Psoas muscle (tissue), 8 donors: Measurements from ENCODE around the gene ABCC1. TPM values are rescaled to one million over a fixed set of nuclear protein-coding genes. Genes with fewer than 3 reads are reported as not detected.

ENCODE experiments used
- ATAC-seq, 4 donors: fragments of 200-7000 bp; cut with Tn5 transposase; one replicate each; pipeline ENCODE4 v1.9.1; 2020; ENCODE audit warnings: moderate library complexity in 3 of 4, mild to moderate bottlenecking in 2 of 4
- DNase-seq, 2 donors: peaks; one replicate each; pipeline ENCODE4 v3.0.0-alpha.2; 2020
- H3K27ac ChIP-seq: fragments of 200-600 bp; one replicate; pipeline ENCODE4 v1.8.0; 2022
- H3K27me3 ChIP-seq, 3 donors: fragments of 200-600 bp in 1 of 3; one replicate each; pipeline versions ENCODE4 v1.6.1 to v1.8.0; 2013 to 2022; ENCODE audit warnings: low read length in 2 of 3, mild to moderate bottlenecking in 2 of 3, moderate library complexity in 1 of 3; ENCODE audit not compliant: insufficient read depth in 3 of 3
- H3K36me3 ChIP-seq, 2 donors: fragments of 200-600 bp in 1 of 2; one replicate each; pipeline versions ENCODE4 v1.6.1 to v1.8.0; 2013 to 2022; ENCODE audit warnings: low read depth in 1 of 2, mild to moderate bottlenecking in 1 of 2, moderate library complexity in 1 of 2; ENCODE audit not compliant: insufficient read depth in 1 of 2
- H3K4me1 ChIP-seq: fragments of 200-600 bp; one replicate; pipeline ENCODE4 v1.8.0; 2022
- H3K4me3 ChIP-seq: fragments of 200-600 bp; one replicate; pipeline ENCODE4 v1.8.0; 2022; ENCODE audit warnings: mild to moderate bottlenecking
- H3K9me3 ChIP-seq: fragments of 200-600 bp; one replicate; pipeline ENCODE4 v1.8.0; 2022
- WGBS, 3 donors: extraction: QIAGEN DNeasy Blood & Tissue Kit; methylation state at CpG; one replicate each; pipeline versions ENCODE4 v1.1.6 to v1.1.7; 2013; 5-methylcytosine and 5-hydroxymethylcytosine counted together
- intact Hi-C, 2 donors: fragments of 100-400 bp; cut with DNase I; formaldehyde crosslinking; loops; one replicate each; pipeline versions ENCODE4 v1.11.0 to v1.14.2; 2022
- polyA plus RNA-seq, 3 donors: library from polyadenylated mRNA; stranded (reverse); fragments of 200-250 nt; gene quantifications; one replicate each; pipeline ENCODE4 v1.2.3, GENCODE V29; 2013
- total RNA-seq, 4 donors: library from RNA; stranded (reverse); fragmentation: NEBNext Ultra II Directional in 2 of 4; extraction: Animal tissue kit (Norgen Biotek cat#: 25700) in 2 of 4; gene quantifications; one replicate each; pipeline versions ENCODE4 v1.2.1 to v1.2.4, GENCODE V29; 2021 to 2023
- TF ChIP-seq, protein P1 (sequence below): fragments of 200-600 bp; IDR thresholded peaks from one replicate; pipeline ENCODE4 v1.8.0; 2022; ENCODE audit warnings: antibody characterized with exemption
- donor health status: healthy with polysubstance abuse.
- donor health status: DM: no; HTN: no; CAD: no; lungs with moderate emphysema.
- donor health status: Bipolar disorder and iron deficiency.
- donor health status: healthy.
- donor health status: DM: yes; HTN: yes; CAD: no.
- donor health status: DM: no; HTN: no; CAD: no.
- donor health status: DM: no; HTN: no; CAD: no.
- donor health status: DM: yes; HTN: yes; CAD: no.

Gene ABCC1
- total and polyA plus RNA-seq, 7 donors = 7.4 to 36.5 (median 20.5) TPM

DNA sequence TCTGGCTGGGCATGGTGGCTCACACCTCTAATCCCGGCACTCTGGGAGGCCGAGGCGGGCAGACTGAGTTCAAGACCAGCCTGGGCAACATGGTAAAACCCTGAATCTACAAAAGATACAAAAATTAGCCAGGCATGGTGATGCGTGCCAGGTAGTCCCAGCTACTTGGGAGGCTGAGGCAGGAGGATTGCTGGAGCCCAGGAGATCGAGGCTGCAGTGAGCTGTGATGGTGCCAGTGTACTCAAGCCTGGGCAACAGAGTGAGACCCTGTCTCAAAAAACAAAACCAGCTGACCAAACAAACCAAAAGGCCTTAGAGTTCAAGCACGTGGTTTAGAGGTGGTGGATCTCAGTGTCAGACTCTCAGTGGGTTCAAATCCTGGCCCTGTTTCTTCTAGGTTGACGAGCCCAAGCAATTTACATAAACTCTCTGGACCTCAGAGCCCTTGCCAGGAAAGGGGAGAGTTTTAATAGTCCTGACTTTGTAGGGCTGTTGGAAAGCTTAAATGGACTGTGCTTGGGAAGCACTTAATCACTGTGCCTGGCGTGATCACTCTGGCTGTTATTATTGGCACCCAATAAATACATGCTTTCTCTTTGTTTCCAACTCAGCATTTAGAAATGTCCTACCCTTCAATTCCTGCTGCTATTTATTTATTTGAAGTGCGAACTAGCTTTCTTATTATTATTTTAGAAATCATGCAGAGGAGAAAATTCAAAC, 44.7 kb downstream of the ABCC1 start:
- ATAC-seq (no peak), DNase-seq (peak in 1 of 2 donors; percentile 38)
- Histone ChIP-seq H3K9me3 (no peaks in the 10 kb centered on the region), H3K36me3 (no peaks in the 10 kb centered on the region), H3K27me3 (no peaks in the 10 kb centered on the region), H3K27ac (peak overlapping the region; percentile 50), H3K4me1 (peaks cover 59% of the 10 kb centered on the region), H3K4me3 (no peak overlapping the region)
- 53 to 61% (median 58%) methylated on average over 9 of the region's 9 CpGs for whole genome bisulfite sequencing, 3 donors
- TF ChIP-seq, protein P1, sequence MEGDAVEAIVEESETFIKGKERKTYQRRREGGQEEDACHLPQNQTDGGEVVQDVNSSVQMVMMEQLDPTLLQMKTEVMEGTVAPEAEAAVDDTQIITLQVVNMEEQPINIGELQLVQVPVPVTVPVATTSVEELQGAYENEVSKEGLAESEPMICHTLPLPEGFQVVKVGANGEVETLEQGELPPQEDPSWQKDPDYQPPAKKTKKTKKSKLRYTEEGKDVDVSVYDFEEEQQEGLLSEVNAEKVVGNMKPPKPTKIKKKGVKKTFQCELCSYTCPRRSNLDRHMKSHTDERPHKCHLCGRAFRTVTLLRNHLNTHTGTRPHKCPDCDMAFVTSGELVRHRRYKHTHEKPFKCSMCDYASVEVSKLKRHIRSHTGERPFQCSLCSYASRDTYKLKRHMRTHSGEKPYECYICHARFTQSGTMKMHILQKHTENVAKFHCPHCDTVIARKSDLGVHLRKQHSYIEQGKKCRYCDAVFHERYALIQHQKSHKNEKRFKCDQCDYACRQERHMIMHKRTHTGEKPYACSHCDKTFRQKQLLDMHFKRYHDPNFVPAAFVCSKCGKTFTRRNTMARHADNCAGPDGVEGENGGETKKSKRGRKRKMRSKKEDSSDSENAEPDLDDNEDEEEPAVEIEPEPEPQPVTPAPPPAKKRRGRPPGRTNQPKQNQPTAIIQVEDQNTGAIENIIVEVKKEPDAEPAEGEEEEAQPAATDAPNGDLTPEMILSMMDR = no peak
- intact Hi-C loops = no loop called here

DNA sequence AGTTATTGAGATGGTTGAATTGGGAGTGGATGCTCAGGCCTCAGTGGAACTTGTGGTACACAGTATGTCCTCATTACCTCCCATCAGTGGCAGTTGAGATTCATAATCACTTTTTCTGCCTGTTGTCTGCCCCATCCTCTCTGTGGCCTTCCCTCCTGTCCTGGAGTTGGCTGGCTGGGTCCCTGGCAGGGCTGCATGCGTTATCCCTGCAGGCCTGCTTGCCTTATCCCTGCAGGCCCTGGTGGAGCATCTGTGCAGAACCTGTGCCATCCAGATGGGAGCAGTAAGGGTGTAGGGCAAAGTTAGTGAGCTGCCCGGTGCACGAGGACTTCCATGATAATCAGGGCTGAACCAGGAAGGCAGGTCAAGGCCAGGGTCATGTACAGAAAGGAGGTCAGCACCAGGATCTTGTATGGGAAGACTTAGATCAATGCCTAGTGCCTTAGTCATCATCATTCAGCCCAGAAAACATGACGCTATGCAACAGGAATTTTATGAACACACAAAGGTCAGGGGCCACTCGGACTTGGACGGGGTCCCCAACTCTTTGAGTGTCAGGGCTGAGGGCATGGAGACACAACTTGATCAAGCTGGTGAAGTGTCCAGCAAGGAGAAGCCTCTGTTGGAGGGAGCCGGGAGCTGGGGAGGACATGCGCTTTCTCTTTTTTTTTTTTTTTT, 47.2 kb downstream of the ABCC1 start:
- intact Hi-C loops = loop anchor here in 1 of 2 donors (5.0 kb wide), 1 partner anchor 44 kb away; no protein-coding TSS in a partner anchor
- H3K4me1 ChIP-seq = peaks cover 54% of the 10 kb centered on the region
- ATAC-seq = peak; percentile 66 to 78 (median 76)

DNA sequence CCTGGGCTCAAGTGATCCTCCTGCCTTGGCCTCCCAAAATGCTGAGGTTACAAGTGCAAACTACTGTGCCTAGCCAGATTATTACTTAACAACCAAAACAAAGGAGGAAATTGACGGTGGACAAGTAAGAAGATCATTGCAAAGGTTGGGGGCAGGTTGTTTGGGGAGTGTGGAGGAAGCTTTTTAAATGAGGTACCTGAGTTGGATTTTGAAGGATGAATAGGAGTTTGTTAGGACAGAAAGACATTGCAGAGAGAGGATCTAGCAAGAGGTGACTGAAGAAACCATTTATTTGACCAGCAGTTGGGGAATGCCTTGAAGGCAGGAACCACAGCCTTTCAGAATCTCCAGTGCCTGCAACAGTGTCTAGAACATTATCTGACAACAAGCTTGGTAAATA, 51.3 kb downstream of the ABCC1 start:
- ATAC-seq (no peak), DNase-seq (no peak)
- H3K9me3 ChIP-seq = no peaks in the 10 kb centered on the region
- H3K4me1 ChIP-seq = peaks cover 44% of the 10 kb centered on the region
- TF ChIP-seq, protein P1 = no peak
- no peaks in the 10 kb centered on the region for H3K27me3 ChIP-seq
- no peaks in the 10 kb centered on the region for H3K36me3 ChIP-seq
- 90 to 97% (median 95%) methylated on average over 1 of the region's 1 CpG for WGBS, 3 donors
- intact Hi-C loops = loop anchor here in 1 of 2 donors (10.0 kb wide), 1 partner anchor 54 kb away; no protein-coding TSS in a partner anchor
- H3K27ac ChIP-seq = no peak overlapping the region
- H3K4me3 ChIP-seq = no peak overlapping the region

More for the DNA sequence above, 47.2 kb downstream of the ABCC1 start:
- Histone ChIP-seq H3K27ac (peak overlapping the region; percentile 82), H3K9me3 (no peaks in the 10 kb centered on the region), H3K4me3 (no peak overlapping the region), H3K27me3 (no peaks in the 10 kb centered on the region), H3K36me3 (no peaks in the 10 kb centered on the region)
- WGBS, 3 donors = 21 to 42% (median 30%) methylated on average over 8 of the region's 8 CpGs
- DNase-seq = peak; percentile 70 to 80
- TF ChIP-seq, protein P1 = no peak

DNA sequence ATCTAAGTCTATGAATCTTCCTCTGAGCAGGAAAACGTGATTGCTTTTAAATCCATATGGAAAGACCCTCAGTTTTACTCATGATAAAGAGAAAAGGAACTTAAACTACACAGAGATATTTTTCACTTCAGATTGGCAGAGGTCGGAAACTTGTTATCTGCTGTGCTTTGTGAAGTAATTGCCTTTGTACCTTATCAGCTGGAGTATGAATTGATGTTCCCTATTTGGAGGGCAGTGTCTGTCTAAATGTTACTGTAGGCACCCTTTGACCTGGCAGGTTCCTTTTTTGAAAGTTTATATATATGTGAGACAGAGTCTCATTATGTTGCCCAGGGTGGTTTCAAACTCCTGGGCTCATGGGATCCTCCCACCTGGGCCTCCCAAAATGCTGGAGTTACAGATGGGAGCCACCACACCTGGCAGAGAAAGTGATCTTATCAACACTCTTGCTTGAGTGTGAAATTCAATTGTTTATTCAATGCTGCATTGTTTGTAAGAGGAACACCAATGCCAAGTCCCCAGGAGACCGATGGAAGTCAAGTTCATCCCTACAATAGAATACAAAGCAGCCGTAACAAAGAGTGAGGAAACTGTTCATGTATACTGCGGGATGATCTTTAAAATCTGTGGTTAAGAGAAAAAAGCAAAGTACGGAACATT, 52.3 kb downstream of the ABCC1 start:
- Histone ChIP-seq H3K27me3 (no peaks in the 10 kb centered on the region), H3K4me1 (peaks cover 39% of the 10 kb centered on the region), H3K36me3 (no peaks in the 10 kb centered on the region), H3K9me3 (no peaks in the 10 kb centered on the region), H3K27ac (no peak overlapping the region), H3K4me3 (no peak overlapping the region)
- DNase-seq = no peak
- WGBS, 3 donors = 81 to 84% (median 83%) methylated on average over 6 of the region's 6 CpGs
- TF ChIP-seq, protein P1 = no peak
- intact Hi-C loops = loop anchor here in 1 of 2 donors (10.0 kb wide), 1 partner anchor 53 kb away; no protein-coding TSS in a partner anchor
- ATAC-seq = no peak
